DOHH2 (cell line): ENCODE measurements around the gene SRF.

ENCODE experiments used
- CTCF ChIP-seq: fragments of 200-600 bp; sonication (generic); IDR thresholded peaks from one replicate; pipeline ENCODE4 v1.5.1; 2014; ENCODE audit warnings: antibody characterized with exemption, mild to moderate bottlenecking, low read depth, low read length; ENCODE audit not compliant: poor library complexity, severe bottlenecking
- EZH2phosphoT487 ChIP-seq: fragments of 200-600 bp; sonication (generic); IDR thresholded peaks from 2 replicates; pipeline ENCODE4 v1.6.1; 2017; ENCODE audit warnings: borderline replicate concordance, mild to moderate bottlenecking, antibody characterized with exemption, low read length, moderate library complexity, mixed read lengths

GRCh38 chr6:43211955-43212354 is 40.9 kb downstream of the SRF start:
- TF ChIP-seq CTCF (no peak), EZH2phosphoT487 (no peak)
